Activated naive CD4-positive, alpha-beta T cell treated with anti-CD3 and anti-CD28 coated beads for 36 hours (primary cell): Measurements from ENCODE around the gene PITPNM2. TPM values are rescaled to one million over a fixed set of nuclear protein-coding genes. Genes with fewer than 3 reads are reported as not detected.
A peak's percentile ranks its signal among the peaks of the same experiment; 100 is the strongest.

Experiments
- CTCF ChIA-PET: fragments of 350-600 bp; sonication (Branson Sonifier 250); formaldehyde crosslinking; loops from one replicate; lab custom pipeline; 2021; ENCODE audit warnings: antibody characterized with exemption; lab: Charles Lee
- DNase-seq: peaks from one replicate; pipeline ENCODE4 v3.0.0-alpha.2; 2020
- H3K27ac Mint-ChIP-seq: one replicate; pipeline ENCODE4 v1.8.0; 2021; ENCODE audit warnings: mild to moderate bottlenecking, mixed read lengths
- H3K27me3 Mint-ChIP-seq: one replicate; pipeline ENCODE4 v1.8.0; 2021; ENCODE audit warnings: low read depth, mixed read lengths
- H3K36me3 Mint-ChIP-seq: one replicate; pipeline ENCODE4 v1.8.0; 2021; ENCODE audit warnings: low read depth, mixed read lengths
- H3K4me1 Mint-ChIP-seq: one replicate; pipeline ENCODE4 v1.8.0; 2021; ENCODE audit warnings: low read depth, mixed read lengths
- H3K4me3 Mint-ChIP-seq: one replicate; pipeline ENCODE4 v1.8.0; 2021; ENCODE audit warnings: mild to moderate bottlenecking, moderate library complexity, mixed read lengths
- H3K9me3 Mint-ChIP-seq: one replicate; pipeline ENCODE4 v1.8.0; 2021; ENCODE audit warnings: mixed read lengths
- intact Hi-C: fragments of 100-400 bp; cut with micrococcal nuclease; formaldehyde crosslinking; loops from one replicate; pipeline ENCODE4 v1.15.1; 2023
- total RNA-seq, 2 experiments: library from RNA; stranded (reverse); gene quantifications; one replicate each; pipeline ENCODE4 v1.2.3, GENCODE V29; 2021

Gene PITPNM2
- total RNA-seq = 10 to 100 TPM; 15.4 TPM

DNA sequence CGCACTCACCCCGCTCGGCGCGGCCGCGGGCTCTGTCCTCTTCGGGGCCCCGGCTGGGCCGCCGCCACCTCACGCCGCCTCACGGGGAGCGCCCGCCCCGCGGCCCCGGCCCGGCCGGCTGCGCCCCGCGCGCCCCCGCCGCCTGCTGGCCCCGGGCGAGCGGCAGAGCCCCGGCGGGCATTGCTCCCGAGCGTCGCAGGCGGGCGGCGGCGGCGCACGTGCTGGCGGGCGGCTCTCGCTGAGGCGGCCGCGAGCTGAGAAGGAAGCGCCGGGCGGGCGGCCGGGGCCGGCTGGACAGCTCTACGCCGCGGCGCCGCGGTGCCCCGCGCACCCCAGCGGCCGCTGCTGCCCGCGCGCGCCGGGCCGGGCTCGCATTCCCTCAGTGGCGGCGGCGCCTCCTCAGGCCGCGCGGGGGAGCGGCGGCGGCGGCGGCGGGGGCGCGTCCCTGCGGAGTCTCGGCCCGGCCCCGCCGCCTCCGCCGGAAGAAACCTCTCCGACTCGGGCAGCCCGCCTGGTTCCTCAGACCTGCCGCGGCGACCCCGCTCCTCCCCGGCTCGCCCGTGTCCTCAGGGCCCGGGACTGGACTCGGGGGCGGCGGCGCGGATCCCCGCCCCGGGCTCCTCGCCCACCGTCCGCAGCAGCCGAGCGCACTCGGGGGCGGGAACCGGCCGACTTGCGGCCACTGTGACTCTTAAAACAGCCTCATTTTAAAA lies at the start of gene PITPNM2:
TSS of gene PITPNM2 (minus strand) at position 347 of the 713 bp plus-strand sequence. CDS start 116,500 bp downstream, outside the sequence.
- Mint-ChIP-seq H3K9me3 (no peaks in the 10 kb centered on the region), H3K36me3 (peaks cover 6% of the 10 kb centered on the region), H3K27me3 (no peaks in the 10 kb centered on the region), H3K4me3 (peak within 1 kb of the TSS; percentile 77), H3K27ac (peak within 1 kb of the TSS; percentile 75), H3K4me1 (peaks cover 29% of the 10 kb centered on the region)
- intact Hi-C loops = loop anchor here (1.0 to 2.0 kb wide), 5 partner anchors 48 to 176 kb away; partner anchors contain the start of genes MPHOSPH9, MTRFR and OGFOD2
- CTCF ChIA-PET = interaction anchor here (0.6 to 2.1 kb wide), 5 partner anchors 74 to 176 kb away, joined by 3 to 13 read pairs (median 3); no protein-coding TSS in a partner anchor
- peak; percentile 63 for DNase-seq

DNA sequence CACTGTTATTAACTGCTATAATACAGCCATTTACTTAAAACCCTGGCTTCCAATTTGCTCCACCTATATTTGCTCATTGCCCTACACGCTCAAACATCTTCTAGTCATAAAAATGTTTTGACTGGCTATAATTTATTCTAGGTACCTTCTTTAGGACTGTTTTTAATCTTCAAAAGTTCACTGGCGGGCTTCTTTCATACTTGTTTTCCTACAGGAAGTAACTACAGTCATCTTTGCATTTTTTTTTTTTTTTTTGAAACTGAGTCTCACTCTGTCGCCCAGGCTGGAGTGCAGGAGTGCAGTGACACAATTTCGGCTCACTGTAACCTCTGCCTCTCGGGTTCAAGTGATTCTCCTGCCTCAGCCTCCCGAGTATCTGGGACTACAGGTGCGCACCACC lies 49.5 kb upstream of the PITPNM2 start:
- intact Hi-C loops = loop anchor here (2.0 kb wide), 1 partner anchor 32 kb away; the partner anchor contains the start of genes MPHOSPH9 and MTRFR
- no peak overlapping the region for H3K4me3 Mint-ChIP-seq
- peaks cover 19% of the 10 kb centered on the region for H3K4me1 Mint-ChIP-seq
- H3K36me3 Mint-ChIP-seq = peaks cover 35% of the 10 kb centered on the region
- CTCF ChIA-PET = interaction anchor here (1.3 to 1.5 kb wide), 2 partner anchors 37 to 165 kb away, joined by 4 read pairs; partner anchors contain the start of gene SBNO1
- no peaks in the 10 kb centered on the region for H3K27me3 Mint-ChIP-seq
- DNase-seq = peak; percentile 48
- peaks cover 3% of the 10 kb centered on the region for H3K9me3 Mint-ChIP-seq
- H3K27ac Mint-ChIP-seq = peak overlapping the region; percentile 79

- H3K4me3 Mint-ChIP-seq = no peak overlapping the region
- no peaks in the 10 kb centered on the region for H3K27me3 Mint-ChIP-seq
- DNase-seq = no peak
- peaks cover 19% of the 10 kb centered on the region for H3K4me1 Mint-ChIP-seq
- intact Hi-C loops = loop anchor here (1.0 to 2.0 kb wide), 2 partner anchors 33 to 50 kb away; partner anchors contain the start of genes MPHOSPH9 and MTRFR
- CTCF ChIA-PET = interaction anchor here (1.3 kb wide), 1 partner anchor 37 kb away, joined by 4 read pairs; no protein-coding TSS in a partner anchor
- peaks cover 34% of the 10 kb centered on the region for H3K36me3 Mint-ChIP-seq
- H3K27ac Mint-ChIP-seq = peak overlapping the region; percentile 79
- peaks cover 3% of the 10 kb centered on the region for H3K9me3 Mint-ChIP-seq
These were observed 49.0 kb upstream of the PITPNM2 start for GRCh38 chr12:123199936-123200335.

DNA sequence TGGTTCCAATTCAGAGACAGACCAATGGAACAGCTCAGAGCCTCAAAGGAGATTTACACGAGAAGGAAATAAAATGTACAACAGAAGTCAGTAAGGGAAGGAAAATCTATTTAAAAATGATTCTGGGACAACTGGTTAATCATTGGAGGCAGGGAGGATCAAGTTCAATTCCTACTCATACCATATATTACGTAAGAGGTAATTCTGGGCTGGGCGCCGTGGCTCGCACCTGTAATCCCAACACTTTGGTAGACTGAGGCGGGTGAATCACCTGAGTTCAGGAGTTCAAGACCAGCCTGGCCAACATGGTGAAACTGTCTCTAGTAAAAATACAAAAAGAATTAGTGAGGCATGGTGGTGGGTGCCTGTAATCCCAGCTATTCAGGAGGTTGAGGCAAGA lies 36.7 kb upstream of the PITPNM2 start:
- intact Hi-C loops = no loop called here
- DNase-seq = no peak
- Mint-ChIP-seq H3K4me1 (no peaks in the 10 kb centered on the region), H3K27me3 (no peaks in the 10 kb centered on the region), H3K36me3 (peaks cover 37% of the 10 kb centered on the region), H3K4me3 (no peak overlapping the region), H3K27ac (no peak overlapping the region), H3K9me3 (no peaks in the 10 kb centered on the region)
- CTCF ChIA-PET = interaction anchor here (1.8 kb wide), 1 partner anchor 144 kb away, joined by 5 read pairs; no protein-coding TSS in a partner anchor

DNA sequence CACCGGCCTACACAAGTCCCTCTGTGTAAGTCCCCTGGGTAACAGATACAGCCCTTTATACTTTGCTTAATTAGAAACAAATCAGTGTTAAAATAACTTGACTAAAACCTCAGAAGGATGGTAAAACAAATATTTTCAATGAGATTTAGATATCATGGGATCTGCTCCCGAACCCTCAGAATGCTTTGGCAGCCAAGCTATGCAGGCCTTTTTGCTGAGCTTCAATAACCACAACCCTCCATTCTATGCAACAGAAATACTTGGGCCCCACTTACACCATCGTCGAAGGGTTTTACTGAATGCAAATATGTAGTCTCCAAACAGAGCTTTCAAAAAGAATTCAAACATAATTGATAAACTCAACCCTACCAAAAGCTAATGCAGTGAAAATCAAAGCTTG lies 29.3 kb upstream of the PITPNM2 start:
- intact Hi-C loops = no loop called here

DNA sequence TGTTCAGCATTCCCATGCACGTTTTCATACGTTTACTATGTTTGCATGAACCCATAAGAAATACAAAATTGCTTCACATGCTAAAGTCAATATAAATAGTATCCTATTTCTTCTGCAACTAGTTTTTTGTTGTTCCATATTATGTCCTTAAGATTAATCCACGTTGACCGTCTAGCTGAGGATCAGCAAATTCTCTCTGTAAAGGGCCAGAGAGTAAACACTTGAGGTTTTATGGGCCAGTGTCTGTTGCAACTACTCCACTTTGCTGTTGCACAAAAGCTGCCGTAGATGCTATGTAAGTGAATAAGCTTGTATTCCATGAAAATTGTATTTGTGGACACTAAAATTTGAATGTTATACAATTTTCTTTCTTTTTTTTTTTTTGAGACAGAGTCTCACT lies 21.1 kb upstream of the PITPNM2 start:
- DNase-seq = no peak
- Mint-ChIP-seq H3K9me3 (no peaks in the 10 kb centered on the region), H3K4me1 (peaks cover 5% of the 10 kb centered on the region), H3K27ac (no peak overlapping the region), H3K36me3 (peaks cover 15% of the 10 kb centered on the region), H3K27me3 (no peaks in the 10 kb centered on the region), H3K4me3 (no peak overlapping the region)
- intact Hi-C loops = no loop called here
- CTCF ChIA-PET = interaction anchor here (1.6 kb wide), 1 partner anchor 129 kb away, joined by 5 read pairs; no protein-coding TSS in a partner anchor

More for the DNA sequence above, 29.3 kb upstream of the PITPNM2 start:
- Mint-ChIP-seq H3K4me1 (no peaks in the 10 kb centered on the region), H3K27me3 (no peaks in the 10 kb centered on the region), H3K9me3 (no peaks in the 10 kb centered on the region), H3K36me3 (peaks cover 30% of the 10 kb centered on the region), H3K27ac (no peak overlapping the region), H3K4me3 (no peak overlapping the region)
- CTCF ChIA-PET = interaction anchor here (0.7 to 0.9 kb wide), 2 partner anchors 62 to 147 kb away, joined by 3 read pairs; no protein-coding TSS in a partner anchor
- no peak for DNase-seq

- Mint-ChIP-seq H3K27me3 (no peaks in the 10 kb centered on the region), H3K4me1 (peaks cover 5% of the 10 kb centered on the region), H3K27ac (no peak overlapping the region), H3K9me3 (no peaks in the 10 kb centered on the region), H3K4me3 (no peak overlapping the region), H3K36me3 (peaks cover 21% of the 10 kb centered on the region)
- intact Hi-C loops = no loop called here
- CTCF ChIA-PET = interaction anchor here (1.5 kb wide), 1 partner anchor 9 kb away, joined by 7 read pairs; no protein-coding TSS in a partner anchor
- DNase-seq = no peak
These were observed 16.4 kb upstream of the PITPNM2 start for GRCh38 chr12:123167329-123167728.

- Mint-ChIP-seq H3K4me1 (peaks cover 5% of the 10 kb centered on the region), H3K36me3 (peaks cover 19% of the 10 kb centered on the region), H3K4me3 (no peak overlapping the region), H3K9me3 (no peaks in the 10 kb centered on the region), H3K27ac (no peak overlapping the region), H3K27me3 (no peaks in the 10 kb centered on the region)
- CTCF ChIA-PET = no interaction called here
- DNase-seq = no peak
- intact Hi-C loops = no loop called here
These were observed 14.6 kb upstream of the PITPNM2 start for GRCh38 chr12:123165537-123165936.

- no peak for DNase-seq
- Mint-ChIP-seq H3K27me3 (no peaks in the 10 kb centered on the region), H3K4me3 (no peak overlapping the region), H3K27ac (no peak overlapping the region), H3K36me3 (peaks cover 19% of the 10 kb centered on the region), H3K9me3 (no peaks in the 10 kb centered on the region), H3K4me1 (peaks cover 5% of the 10 kb centered on the region)
- intact Hi-C loops = no loop called here
- CTCF ChIA-PET = no interaction called here
These were observed 13.9 kb upstream of the PITPNM2 start for GRCh38 chr12:123164710-123165261.

DNA sequence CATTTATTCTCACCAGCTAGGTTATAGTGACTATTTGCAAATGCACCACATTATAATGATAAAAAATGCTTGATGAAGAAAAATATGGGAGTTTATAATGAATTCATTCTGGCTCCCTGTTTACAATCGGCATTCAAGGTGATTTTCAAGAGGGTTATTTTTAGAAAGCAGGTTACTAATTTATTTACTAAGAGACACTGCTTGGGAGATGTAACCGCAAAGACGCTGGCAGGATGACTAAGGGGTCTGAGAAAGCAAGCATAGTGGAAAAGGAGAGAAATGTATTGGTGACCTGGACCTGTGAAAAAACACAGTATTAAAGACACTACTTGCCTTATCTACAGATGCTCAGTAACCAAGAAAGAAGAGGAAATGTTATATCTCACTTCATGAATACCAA lies 13.3 kb upstream of the PITPNM2 start:
- H3K9me3 Mint-ChIP-seq = no peaks in the 10 kb centered on the region
- no peak overlapping the region for H3K4me3 Mint-ChIP-seq
- intact Hi-C loops = no loop called here
- DNase-seq = no peak
- peaks cover 19% of the 10 kb centered on the region for H3K36me3 Mint-ChIP-seq
- peaks cover 5% of the 10 kb centered on the region for H3K4me1 Mint-ChIP-seq
- no peak overlapping the region for H3K27ac Mint-ChIP-seq
- no peaks in the 10 kb centered on the region for H3K27me3 Mint-ChIP-seq
- CTCF ChIA-PET = no interaction called here

DNA sequence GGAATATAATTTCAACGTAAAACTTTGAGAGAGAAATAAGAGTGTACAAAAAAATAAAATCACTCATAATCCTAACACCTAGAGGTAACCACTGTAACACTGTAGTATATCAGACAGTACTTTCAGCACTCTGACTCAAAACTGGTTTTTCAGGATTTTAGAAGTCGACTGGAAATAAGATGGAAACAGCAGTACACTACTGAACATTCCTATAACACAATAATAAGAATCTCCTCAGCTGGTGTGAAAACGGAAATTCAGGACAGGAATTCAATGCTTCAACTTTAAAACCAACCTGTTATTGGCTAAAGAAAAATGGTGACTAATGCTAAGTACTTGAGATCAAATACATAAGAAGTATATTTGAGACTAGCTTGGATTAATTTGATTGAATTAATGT lies 12.3 kb upstream of the PITPNM2 start:
- no peaks in the 10 kb centered on the region for H3K9me3 Mint-ChIP-seq
- H3K36me3 Mint-ChIP-seq = peaks cover 19% of the 10 kb centered on the region

DNA sequence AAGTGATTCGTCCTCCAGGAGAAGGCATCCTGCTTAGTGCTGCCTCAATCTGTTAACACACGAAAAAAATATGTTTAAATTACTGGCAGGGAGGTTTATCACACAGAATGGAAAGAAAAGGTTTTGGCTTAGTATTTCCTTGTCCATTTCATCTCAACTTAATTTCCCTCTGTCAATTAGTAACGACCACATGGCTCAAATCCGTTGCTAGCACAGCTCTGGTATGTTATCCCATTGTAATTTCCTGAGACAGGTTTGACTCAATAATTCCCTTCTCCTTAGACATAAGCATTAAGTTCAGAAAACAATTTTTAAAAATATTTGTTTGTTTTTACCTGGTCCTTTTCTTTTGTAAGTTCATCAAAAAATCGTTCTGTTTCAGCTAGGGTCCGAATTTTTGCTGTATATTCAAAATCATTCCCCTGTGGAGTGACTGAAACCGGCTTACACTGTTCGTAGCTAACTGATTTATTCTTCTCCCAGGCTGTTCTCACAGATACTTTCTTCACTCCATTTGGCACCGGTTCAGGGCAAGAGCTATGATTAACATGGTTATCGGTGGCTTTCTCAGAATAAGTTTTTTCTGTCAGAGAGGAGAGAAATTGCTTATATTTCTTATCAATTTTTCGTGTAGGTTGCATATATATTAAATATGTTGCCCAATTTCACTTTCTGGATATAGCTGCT lies 10.1 kb upstream of the PITPNM2 start:
- Mint-ChIP-seq H3K4me1 (no peaks in the 10 kb centered on the region), H3K27ac (no peak overlapping the region), H3K27me3 (no peaks in the 10 kb centered on the region), H3K4me3 (no peak overlapping the region), H3K36me3 (peaks cover 21% of the 10 kb centered on the region), H3K9me3 (no peaks in the 10 kb centered on the region)
- DNase-seq = no peak
- intact Hi-C loops = no loop called here
- CTCF ChIA-PET = interaction anchor here (0.6 to 1.0 kb wide), 3 partner anchors 8 to 260 kb away, joined by 3 to 7 read pairs (median 3); no protein-coding TSS in a partner anchor

More for the DNA sequence above, 12.3 kb upstream of the PITPNM2 start:
- Mint-ChIP-seq H3K27me3 (no peaks in the 10 kb centered on the region), H3K4me3 (no peak overlapping the region), H3K27ac (no peak overlapping the region), H3K4me1 (no peaks in the 10 kb centered on the region)
- no peak for DNase-seq
- CTCF ChIA-PET = no interaction called here
- intact Hi-C loops = no loop called here
